Panc1 (cell line): ENCODE data around the gene LDLRAD4.

ENCODE experiments used
- CTCF ChIP-seq: fragments of 450-650 bp; IDR thresholded peaks from 2 replicates; pipeline ENCODE4 v1.5.1; 2017; ENCODE audit warnings: mild to moderate bottlenecking
- POLR2AphosphoS5 ChIP-seq: IDR thresholded peaks from 2 replicates; pipeline ENCODE4 v1.6.1; 2012; ENCODE audit warnings: mild to moderate bottlenecking, low read depth, low read length, moderate library complexity
- SIN3A ChIP-seq: IDR thresholded peaks from 2 replicates; pipeline ENCODE4 v1.6.1; 2012; ENCODE audit warnings: low read depth, mild to moderate bottlenecking, low read length, moderate library complexity, borderline replicate concordance; ENCODE audit not compliant: insufficient read depth
- TCF7L2 ChIP-seq: IDR thresholded peaks from 2 replicates; pipeline ENCODE4 v1.6.1; 2011; ENCODE audit warnings: mild to moderate bottlenecking, low read depth, low read length, inconsistent platforms
- TF ChIP-seq, protein P1 (sequence below), 2 experiments: IDR thresholded peaks; 2 replicates each; pipeline ENCODE4 v1.6.1; 2011 to 2012; ENCODE audit warnings: low read depth in 2 of 2, control low read depth in 1 of 2, low read length in 1 of 2, mild to moderate bottlenecking in 1 of 2, moderate library complexity in 1 of 2; ENCODE audit not compliant: insufficient read depth in 1 of 2

GRCh38 chr18:13328213-13328612, 109.7 kb downstream of the LDLRAD4 start:
- TF ChIP-seq CTCF (no peak), POLR2AphosphoS5 (no peak), SIN3A (no peak), TCF7L2 (no peak)
- TF ChIP-seq, protein P1, sequence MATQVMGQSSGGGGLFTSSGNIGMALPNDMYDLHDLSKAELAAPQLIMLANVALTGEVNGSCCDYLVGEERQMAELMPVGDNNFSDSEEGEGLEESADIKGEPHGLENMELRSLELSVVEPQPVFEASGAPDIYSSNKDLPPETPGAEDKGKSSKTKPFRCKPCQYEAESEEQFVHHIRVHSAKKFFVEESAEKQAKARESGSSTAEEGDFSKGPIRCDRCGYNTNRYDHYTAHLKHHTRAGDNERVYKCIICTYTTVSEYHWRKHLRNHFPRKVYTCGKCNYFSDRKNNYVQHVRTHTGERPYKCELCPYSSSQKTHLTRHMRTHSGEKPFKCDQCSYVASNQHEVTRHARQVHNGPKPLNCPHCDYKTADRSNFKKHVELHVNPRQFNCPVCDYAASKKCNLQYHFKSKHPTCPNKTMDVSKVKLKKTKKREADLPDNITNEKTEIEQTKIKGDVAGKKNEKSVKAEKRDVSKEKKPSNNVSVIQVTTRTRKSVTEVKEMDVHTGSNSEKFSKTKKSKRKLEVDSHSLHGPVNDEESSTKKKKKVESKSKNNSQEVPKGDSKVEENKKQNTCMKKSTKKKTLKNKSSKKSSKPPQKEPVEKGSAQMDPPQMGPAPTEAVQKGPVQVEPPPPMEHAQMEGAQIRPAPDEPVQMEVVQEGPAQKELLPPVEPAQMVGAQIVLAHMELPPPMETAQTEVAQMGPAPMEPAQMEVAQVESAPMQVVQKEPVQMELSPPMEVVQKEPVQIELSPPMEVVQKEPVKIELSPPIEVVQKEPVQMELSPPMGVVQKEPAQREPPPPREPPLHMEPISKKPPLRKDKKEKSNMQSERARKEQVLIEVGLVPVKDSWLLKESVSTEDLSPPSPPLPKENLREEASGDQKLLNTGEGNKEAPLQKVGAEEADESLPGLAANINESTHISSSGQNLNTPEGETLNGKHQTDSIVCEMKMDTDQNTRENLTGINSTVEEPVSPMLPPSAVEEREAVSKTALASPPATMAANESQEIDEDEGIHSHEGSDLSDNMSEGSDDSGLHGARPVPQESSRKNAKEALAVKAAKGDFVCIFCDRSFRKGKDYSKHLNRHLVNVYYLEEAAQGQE (IDR thresholded peaks at IDR 0.05; ENCODE audit: insufficient read depth in 1 of 2, low read depth in 2 of 2, low read length in 1 of 2), result no peak
